ENCODE results near the gene ZNF775.

The ZNF775 gene

DNA sequence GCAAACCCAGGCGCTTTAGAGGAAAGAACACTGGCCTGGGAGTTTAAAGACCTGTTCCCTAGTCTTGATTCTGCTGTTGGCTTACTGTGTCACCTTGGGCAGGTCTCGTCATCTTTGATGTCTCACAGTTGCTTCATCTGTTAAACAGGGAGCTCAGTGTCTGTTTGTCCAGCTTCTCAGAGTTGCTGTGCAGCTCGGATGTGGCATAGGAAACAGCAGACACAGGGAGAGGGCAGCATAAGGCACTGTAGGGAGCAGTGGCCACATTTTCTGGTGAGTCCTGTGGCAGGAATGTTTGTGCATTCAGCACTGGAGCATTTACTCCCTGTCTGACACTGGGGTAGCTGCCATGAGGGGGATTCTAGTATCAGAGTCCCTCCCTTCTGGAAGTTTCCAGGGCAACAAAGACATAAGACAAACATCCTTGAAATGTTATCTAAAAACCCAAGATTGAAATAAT is 8.5 kb upstream of the ZNF775 start:
- DNase-seq = peak; percentile 64
- H3K79me2 ChIP-seq (ENCODE audit: insufficient read depth, low read length) = peaks cover 95% of the 10 kb centered on the region
- H3K36me3 ChIP-seq (ENCODE audit: insufficient read depth, low read length) = peaks cover 64% of the 10 kb centered on the region
- H3K4me1 ChIP-seq (ENCODE audit: insufficient read depth, low read length) = peaks cover 65% of the 10 kb centered on the region
- H3K4me3 ChIP-seq (ENCODE audit: low read depth in 1 of 2, low read length in 2 of 2) = peak overlapping the region; percentile 61 to 66
- no peaks in the 10 kb centered on the region for H3K27me3 ChIP-seq (ENCODE audit: insufficient read depth, low read length, poor library complexity)
- no peaks in the 10 kb centered on the region for H3K9me3 ChIP-seq (ENCODE audit: insufficient read depth, low read length, severe bottlenecking)
- H4K20me1 ChIP-seq (ENCODE audit: insufficient read depth, low read length) = peaks cover 30% of the 10 kb centered on the region
- H3K9ac ChIP-seq (ENCODE audit: low read depth, low read length) = peak overlapping the region; percentile 95
- H3K4me2 ChIP-seq (ENCODE audit: insufficient read depth, low read length) = peak overlapping the region; percentile 83
- TF ChIP-seq EZH2 (IDR thresholded peaks at IDR 0.05; ENCODE audit: borderline replicate concordance, low read depth, low read length, severe bottlenecking) = no peak
- TF ChIP-seq, protein P1, sequence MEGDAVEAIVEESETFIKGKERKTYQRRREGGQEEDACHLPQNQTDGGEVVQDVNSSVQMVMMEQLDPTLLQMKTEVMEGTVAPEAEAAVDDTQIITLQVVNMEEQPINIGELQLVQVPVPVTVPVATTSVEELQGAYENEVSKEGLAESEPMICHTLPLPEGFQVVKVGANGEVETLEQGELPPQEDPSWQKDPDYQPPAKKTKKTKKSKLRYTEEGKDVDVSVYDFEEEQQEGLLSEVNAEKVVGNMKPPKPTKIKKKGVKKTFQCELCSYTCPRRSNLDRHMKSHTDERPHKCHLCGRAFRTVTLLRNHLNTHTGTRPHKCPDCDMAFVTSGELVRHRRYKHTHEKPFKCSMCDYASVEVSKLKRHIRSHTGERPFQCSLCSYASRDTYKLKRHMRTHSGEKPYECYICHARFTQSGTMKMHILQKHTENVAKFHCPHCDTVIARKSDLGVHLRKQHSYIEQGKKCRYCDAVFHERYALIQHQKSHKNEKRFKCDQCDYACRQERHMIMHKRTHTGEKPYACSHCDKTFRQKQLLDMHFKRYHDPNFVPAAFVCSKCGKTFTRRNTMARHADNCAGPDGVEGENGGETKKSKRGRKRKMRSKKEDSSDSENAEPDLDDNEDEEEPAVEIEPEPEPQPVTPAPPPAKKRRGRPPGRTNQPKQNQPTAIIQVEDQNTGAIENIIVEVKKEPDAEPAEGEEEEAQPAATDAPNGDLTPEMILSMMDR (IDR thresholded peaks at IDR 0.05; ENCODE audit: borderline replicate concordance, extremely low read depth, low read length, poor library complexity, severe bottlenecking) = no peak
- peak; percentile 5; the same call in 2 of the 3 replicates for ATAC-seq (ENCODE audit: insufficient read depth, low read depth)
- H3K27ac ChIP-seq (ENCODE audit: low read length) = peak overlapping the region; percentile 97
- H2AFZ ChIP-seq (ENCODE audit: low read depth, low read length) = no peak overlapping the region

DNA sequence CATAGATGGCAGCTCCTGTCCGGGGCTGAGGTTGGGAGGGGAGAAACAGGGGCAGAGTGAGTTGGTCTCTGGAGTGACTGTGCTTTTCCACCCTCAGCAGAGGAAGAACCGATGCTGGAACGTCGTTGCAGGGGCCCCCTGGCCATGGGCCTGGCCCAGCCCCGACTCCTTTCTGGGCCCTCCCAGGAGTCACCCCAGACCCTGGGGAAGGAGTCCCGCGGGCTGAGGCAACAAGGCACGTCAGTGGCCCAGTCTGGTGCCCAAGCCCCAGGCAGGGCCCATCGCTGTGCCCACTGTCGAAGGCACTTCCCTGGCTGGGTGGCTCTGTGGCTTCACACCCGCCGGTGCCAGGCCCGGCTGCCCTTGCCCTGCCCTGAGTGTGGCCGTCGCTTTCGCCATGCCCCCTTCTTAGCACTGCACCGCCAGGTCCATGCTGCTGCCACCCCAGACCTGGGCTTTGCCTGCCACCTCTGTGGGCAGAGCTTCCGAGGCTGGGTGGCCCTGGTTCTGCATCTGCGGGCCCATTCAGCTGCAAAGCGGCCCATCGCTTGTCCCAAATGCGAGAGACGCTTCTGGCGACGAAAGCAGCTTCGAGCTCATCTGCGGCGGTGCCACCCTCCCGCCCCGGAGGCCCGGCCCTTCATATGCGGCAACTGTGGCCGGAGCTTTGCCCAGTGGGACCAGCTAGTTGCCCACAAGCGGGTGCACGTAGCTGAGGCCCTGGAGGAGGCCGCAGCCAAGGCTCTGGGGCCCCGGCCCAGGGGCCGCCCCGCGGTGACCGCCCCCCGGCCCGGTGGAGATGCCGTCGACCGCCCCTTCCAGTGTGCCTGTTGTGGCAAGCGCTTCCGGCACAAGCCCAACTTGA is 7.8 kb upstream of the ZNF775 start:
- H3K9me3 ChIP-seq (ENCODE audit: insufficient read depth, low read length, severe bottlenecking) = no peaks in the 10 kb centered on the region
- peak overlapping the region; percentile 97 for H3K27ac ChIP-seq (ENCODE audit: low read length)
- peak overlapping the region; percentile 83 for H3K4me2 ChIP-seq (ENCODE audit: insufficient read depth, low read length)
- H3K79me2 ChIP-seq (ENCODE audit: insufficient read depth, low read length) = peaks cover 95% of the 10 kb centered on the region
- H3K27me3 ChIP-seq (ENCODE audit: insufficient read depth, low read length, poor library complexity) = no peaks in the 10 kb centered on the region
- DNase-seq = peak; percentile 53
- ATAC-seq (ENCODE audit: insufficient read depth, low read depth) = peak; percentile 1; the same call in 1 of the 3 replicates
- H3K4me3 ChIP-seq (ENCODE audit: low read depth in 1 of 2, low read length in 2 of 2) = peak overlapping the region; percentile 61 to 66
- H2AFZ ChIP-seq (ENCODE audit: low read depth, low read length) = no peak overlapping the region
- peaks cover 32% of the 10 kb centered on the region for H4K20me1 ChIP-seq (ENCODE audit: insufficient read depth, low read length)
- peak overlapping the region; percentile 95 for H3K9ac ChIP-seq (ENCODE audit: low read depth, low read length)
- TF ChIP-seq, protein P1 (IDR thresholded peaks at IDR 0.05; ENCODE audit: borderline replicate concordance, extremely low read depth, low read length, poor library complexity, severe bottlenecking) = no peak
- no peak for TF ChIP-seq EZH2 (IDR thresholded peaks at IDR 0.05; ENCODE audit: borderline replicate concordance, low read depth, low read length, severe bottlenecking)
- H3K36me3 ChIP-seq (ENCODE audit: insufficient read depth, low read length) = peaks cover 67% of the 10 kb centered on the region
- H3K4me1 ChIP-seq (ENCODE audit: insufficient read depth, low read length) = peaks cover 65% of the 10 kb centered on the region

DNA sequence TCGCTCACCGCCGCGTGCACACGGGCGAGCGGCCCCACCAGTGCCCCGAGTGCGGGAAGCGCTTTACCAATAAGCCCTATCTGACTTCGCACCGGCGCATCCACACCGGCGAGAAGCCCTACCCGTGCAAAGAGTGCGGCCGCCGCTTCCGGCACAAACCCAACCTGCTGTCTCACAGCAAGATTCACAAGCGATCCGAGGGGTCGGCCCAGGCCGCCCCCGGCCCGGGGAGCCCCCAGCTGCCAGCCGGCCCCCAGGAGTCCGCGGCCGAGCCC is 7.2 kb upstream of the ZNF775 start:
- H3K4me2 ChIP-seq (ENCODE audit: insufficient read depth, low read length) = peak overlapping the region; percentile 83
- peaks cover 95% of the 10 kb centered on the region for H3K79me2 ChIP-seq (ENCODE audit: insufficient read depth, low read length)
- H4K20me1 ChIP-seq (ENCODE audit: insufficient read depth, low read length) = peaks cover 35% of the 10 kb centered on the region
- peaks cover 65% of the 10 kb centered on the region for H3K4me1 ChIP-seq (ENCODE audit: insufficient read depth, low read length)
- no peaks in the 10 kb centered on the region for H3K27me3 ChIP-seq (ENCODE audit: insufficient read depth, low read length, poor library complexity)
- TF ChIP-seq EZH2 (IDR thresholded peaks at IDR 0.05; ENCODE audit: borderline replicate concordance, low read depth, low read length, severe bottlenecking) = no peak
- TF ChIP-seq, protein P1 (IDR thresholded peaks at IDR 0.05; ENCODE audit: borderline replicate concordance, extremely low read depth, low read length, poor library complexity, severe bottlenecking) = no peak
- H3K27ac ChIP-seq (ENCODE audit: low read length) = peak overlapping the region; percentile 97
- H2AFZ ChIP-seq (ENCODE audit: low read depth, low read length) = no peak overlapping the region
- peaks cover 67% of the 10 kb centered on the region for H3K36me3 ChIP-seq (ENCODE audit: insufficient read depth, low read length)
- no peaks in the 10 kb centered on the region for H3K9me3 ChIP-seq (ENCODE audit: insufficient read depth, low read length, severe bottlenecking)
- peak overlapping the region; percentile 61 to 66 for H3K4me3 ChIP-seq (ENCODE audit: low read depth in 1 of 2, low read length in 2 of 2)
- DNase-seq = peak; percentile 85
- H3K9ac ChIP-seq (ENCODE audit: low read depth, low read length) = peak overlapping the region; percentile 95
- ATAC-seq (ENCODE audit: insufficient read depth, low read depth) = peak; percentile 43

Data from DND-41 (cell line).